ENCODE data around the gene RWDD1. TPM values are rescaled to one million over a fixed set of nuclear protein-coding genes. Genes with fewer than 3 reads are reported as not detected.

Gene RWDD1
- total and polyA plus RNA-seq, 5 donors from 2014 or later: 49.5 to 97.8 (median 70.7) TPM

GRCh38 chr6:116616737-116617053 is 45.4 kb downstream of the RWDD1 start:
- Histone ChIP-seq H3K36me3 (ENCODE audit: control insufficient read depth, insufficient read depth, low read length) (no peaks in the 10 kb centered on the region), H3K27me3 (ENCODE audit: control insufficient read depth, insufficient read depth, low read length) (peaks cover 2% of the 10 kb centered on the region), H3K27ac (ENCODE audit: insufficient read depth, low read length, poor library complexity, severe bottlenecking) (no peak overlapping the region), H3K4me3 (ENCODE audit: low read depth, low read length) (peak overlapping the region; percentile 74), H3K4me1 (ENCODE audit: control insufficient read depth, insufficient read depth, low read length, poor library complexity, severe bottlenecking) (peaks cover 13% of the 10 kb centered on the region), H3K9me3 (ENCODE audit: control insufficient read depth in 2 of 2, low read length in 2 of 2) (no peaks in the 10 kb centered on the region)
- ATAC-seq (ENCODE audit: low read depth in 2 of 2): peak; percentile 32 to 54
- Mint-ChIP-seq H3K27me3 (peaks cover 11% of the 10 kb centered on the region), H3K4me1 (peaks cover 0 to 18% (median 11%) of the 10 kb centered on the region in 4 donors), H3K27ac (peak overlapping the region in 2 of 3 donors; percentile 49 to 55), H3K36me3 (no peaks in the 10 kb centered on the region), H3K9me3 (peaks cover 0 to 3% (median 0%) of the 10 kb centered on the region in 7 donors), H3K4me3 (peak overlapping the region; percentile 55 to 86 (median 78))
- peak in 1 of 3 donors; percentile 9 for DNase-seq

- Histone ChIP-seq H3K9me3 (ENCODE audit: control insufficient read depth in 2 of 2, low read length in 2 of 2) (no peaks in the 10 kb centered on the region), H3K4me1 (ENCODE audit: control insufficient read depth, insufficient read depth, low read length, poor library complexity, severe bottlenecking) (no peaks in the 10 kb centered on the region), H3K27ac (ENCODE audit: insufficient read depth, low read length, poor library complexity, severe bottlenecking) (no peak overlapping the region), H3K27me3 (ENCODE audit: control insufficient read depth, insufficient read depth, low read length) (peaks cover 4% of the 10 kb centered on the region), H3K36me3 (ENCODE audit: control insufficient read depth, insufficient read depth, low read length) (no peaks in the 10 kb centered on the region), H3K4me3 (ENCODE audit: low read depth, low read length) (no peak overlapping the region)
- Mint-ChIP-seq H3K4me3 (no peak overlapping the region), H3K9me3 (no peaks in the 10 kb centered on the region), H3K36me3 (no peaks in the 10 kb centered on the region), H3K27ac (no peak overlapping the region), H3K4me1 (peaks cover 0 to 5% (median 0%) of the 10 kb centered on the region in 4 donors), H3K27me3 (peaks cover 5% of the 10 kb centered on the region)
- no peak for ATAC-seq (ENCODE audit: low read depth in 2 of 2)
- DNase-seq: no peak
Observed at GRCh38 chr6:116624036-116624805, 52.9 kb downstream of the RWDD1 start.

GRCh38 chr6:116625872-116626271 is 54.6 kb downstream of the RWDD1 start:
- H3K27ac Mint-ChIP-seq: no peak overlapping the region
- no peak overlapping the region for H3K4me3 Mint-ChIP-seq
- H3K36me3 Mint-ChIP-seq: no peaks in the 10 kb centered on the region
- no peak for ATAC-seq (ENCODE audit: low read depth in 2 of 2)
- Histone ChIP-seq H3K4me1 (ENCODE audit: control insufficient read depth, insufficient read depth, low read length, poor library complexity, severe bottlenecking) (no peaks in the 10 kb centered on the region), H3K9me3 (ENCODE audit: control insufficient read depth in 2 of 2, low read length in 2 of 2) (no peaks in the 10 kb centered on the region), H3K36me3 (ENCODE audit: control insufficient read depth, insufficient read depth, low read length) (no peaks in the 10 kb centered on the region), H3K27me3 (ENCODE audit: control insufficient read depth, insufficient read depth, low read length) (peaks cover 4% of the 10 kb centered on the region), H3K4me3 (ENCODE audit: low read depth, low read length) (no peak overlapping the region), H3K27ac (ENCODE audit: insufficient read depth, low read length, poor library complexity, severe bottlenecking) (no peak overlapping the region)
- no peak for DNase-seq
- H3K4me1 Mint-ChIP-seq: peaks cover 0 to 5% (median 0%) of the 10 kb centered on the region in 4 donors
- H3K27me3 Mint-ChIP-seq: peaks cover 5% of the 10 kb centered on the region
- H3K9me3 Mint-ChIP-seq: no peaks in the 10 kb centered on the region

GRCh38 chr6:116629563-116629981 is 58.3 kb downstream of the RWDD1 start:
- peaks cover 0 to 4% (median 0%) of the 10 kb centered on the region in 4 donors for H3K4me1 Mint-ChIP-seq
- H3K27ac Mint-ChIP-seq: no peak overlapping the region
- H3K9me3 Mint-ChIP-seq: no peaks in the 10 kb centered on the region

GRCh38 chr6:116631379-116631990 is 60.2 kb downstream of the RWDD1 start:
- Histone ChIP-seq H3K36me3 (ENCODE audit: control insufficient read depth, insufficient read depth, low read length) (peaks cover 11% of the 10 kb centered on the region), H3K27ac (ENCODE audit: insufficient read depth, low read length, poor library complexity, severe bottlenecking) (no peak overlapping the region), H3K9me3 (ENCODE audit: control insufficient read depth in 2 of 2, low read length in 2 of 2) (no peaks in the 10 kb centered on the region), H3K4me1 (ENCODE audit: control insufficient read depth, insufficient read depth, low read length, poor library complexity, severe bottlenecking) (no peaks in the 10 kb centered on the region), H3K4me3 (ENCODE audit: low read depth, low read length) (no peak overlapping the region), H3K27me3 (ENCODE audit: control insufficient read depth, insufficient read depth, low read length) (no peaks in the 10 kb centered on the region)
- no peak for DNase-seq
- no peak for ATAC-seq (ENCODE audit: low read depth in 2 of 2)
- no peaks in the 10 kb centered on the region for H3K27me3 Mint-ChIP-seq
- no peaks in the 10 kb centered on the region for H3K9me3 Mint-ChIP-seq
- no peak overlapping the region for H3K4me3 Mint-ChIP-seq
- H3K4me1 Mint-ChIP-seq: peaks cover 0 to 4% (median 0%) of the 10 kb centered on the region in 4 donors
- peaks cover 24% of the 10 kb centered on the region for H3K36me3 Mint-ChIP-seq
- no peak overlapping the region for H3K27ac Mint-ChIP-seq

More at GRCh38 chr6:116629563-116629981, 58.3 kb downstream of the RWDD1 start:
- Histone ChIP-seq H3K9me3 (ENCODE audit: control insufficient read depth in 2 of 2, low read length in 2 of 2) (no peaks in the 10 kb centered on the region), H3K27ac (ENCODE audit: insufficient read depth, low read length, poor library complexity, severe bottlenecking) (no peak overlapping the region), H3K36me3 (ENCODE audit: control insufficient read depth, insufficient read depth, low read length) (peaks cover 4% of the 10 kb centered on the region), H3K4me3 (ENCODE audit: low read depth, low read length) (no peak overlapping the region), H3K4me1 (ENCODE audit: control insufficient read depth, insufficient read depth, low read length, poor library complexity, severe bottlenecking) (no peaks in the 10 kb centered on the region), H3K27me3 (ENCODE audit: control insufficient read depth, insufficient read depth, low read length) (no peaks in the 10 kb centered on the region)
- no peak for ATAC-seq (ENCODE audit: low read depth in 2 of 2)
- no peak for DNase-seq
- Mint-ChIP-seq H3K36me3 (peaks cover 11% of the 10 kb centered on the region), H3K4me3 (no peak overlapping the region), H3K27me3 (no peaks in the 10 kb centered on the region)

- Histone ChIP-seq H3K4me3 (ENCODE audit: low read depth, low read length) (no peak overlapping the region), H3K36me3 (ENCODE audit: control insufficient read depth, insufficient read depth, low read length) (peaks cover 11% of the 10 kb centered on the region), H3K27ac (ENCODE audit: insufficient read depth, low read length, poor library complexity, severe bottlenecking) (no peak overlapping the region), H3K9me3 (ENCODE audit: control insufficient read depth in 2 of 2, low read length in 2 of 2) (no peaks in the 10 kb centered on the region), H3K27me3 (ENCODE audit: control insufficient read depth, insufficient read depth, low read length) (no peaks in the 10 kb centered on the region), H3K4me1 (ENCODE audit: control insufficient read depth, insufficient read depth, low read length, poor library complexity, severe bottlenecking) (no peaks in the 10 kb centered on the region)
- no peak overlapping the region for H3K4me3 Mint-ChIP-seq
- H3K27me3 Mint-ChIP-seq: no peaks in the 10 kb centered on the region
- peaks cover 0 to 4% (median 0%) of the 10 kb centered on the region in 4 donors for H3K4me1 Mint-ChIP-seq
- no peak overlapping the region for H3K27ac Mint-ChIP-seq
- DNase-seq (peak in 1 of 3 donors; percentile 21), ATAC-seq (ENCODE audit: low read depth in 2 of 2) (no peak)
- peaks cover 28% of the 10 kb centered on the region for H3K36me3 Mint-ChIP-seq
- no peaks in the 10 kb centered on the region for H3K9me3 Mint-ChIP-seq
Observed at GRCh38 chr6:116633685-116634084, 62.4 kb downstream of the RWDD1 start.

Measured in CD4-positive, CD25-positive, alpha-beta regulatory T cell (primary cell).